ENCODE data around the gene IL20RB. TPM values are rescaled to one million over a fixed set of nuclear protein-coding genes. Genes with fewer than 3 reads are reported as not detected.

Gene IL20RB
- total RNA-seq, 1 donor from 2014 or later = 0.44 TPM

DNA sequence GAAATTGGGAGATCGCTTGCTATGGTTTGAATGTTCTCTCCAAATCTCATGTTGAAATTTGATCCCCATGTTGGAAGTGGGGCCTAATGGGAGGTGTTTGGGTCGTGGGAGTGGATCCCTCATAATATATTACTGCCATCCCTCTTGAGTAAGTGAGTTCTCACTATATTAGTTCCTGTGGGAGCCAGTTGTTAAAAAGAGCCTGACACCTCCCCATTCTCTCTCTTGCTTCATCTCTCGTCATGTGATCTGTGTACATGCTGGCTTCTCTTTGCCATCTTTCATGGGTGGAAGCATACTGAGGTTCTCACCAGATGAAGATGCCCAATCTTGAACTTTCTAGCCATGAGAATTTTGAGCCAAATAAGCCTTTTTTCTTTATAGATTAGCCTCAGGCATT lies 43.0 kb upstream of the IL20RB start:
- Histone ChIP-seq H3K4me3 (no peak overlapping the region), H3K27ac (replicated peaks) (no peak overlapping the region), H3K27me3 (ENCODE audit: low read depth) (no peaks in the 10 kb centered on the region), H3K4me1 (peaks cover 58% of the 10 kb centered on the region), H3K9me3 (replicated peaks) (peaks cover 19% of the 10 kb centered on the region), H3K36me3 (no peaks in the 10 kb centered on the region)
- no peak for TF ChIP-seq CTCF (IDR thresholded peaks at IDR 0.05; ENCODE audit: borderline replicate concordance)
- intact Hi-C loops (cut with micrococcal nuclease) = no loop called here
- DNase-seq = no peak

GRCh38 chr3:136916223-136916622 lies 41.6 kb upstream of the IL20RB start:
- no peak for DNase-seq
- Histone ChIP-seq H3K27ac (replicated peaks) (no peak overlapping the region), H3K9me3 (replicated peaks) (peaks cover 17% of the 10 kb centered on the region), H3K36me3 (no peaks in the 10 kb centered on the region), H3K27me3 (ENCODE audit: low read depth) (no peaks in the 10 kb centered on the region), H3K4me1 (peaks cover 53% of the 10 kb centered on the region), H3K4me3 (no peak overlapping the region)
- no peak for TF ChIP-seq CTCF (IDR thresholded peaks at IDR 0.05; ENCODE audit: borderline replicate concordance)
- intact Hi-C loops (cut with micrococcal nuclease) = no loop called here

- H3K9me3 ChIP-seq (replicated peaks) = peaks cover 8% of the 10 kb centered on the region
- TF ChIP-seq CTCF (IDR thresholded peaks at IDR 0.05; ENCODE audit: borderline replicate concordance) = no peak
- no peaks in the 10 kb centered on the region for H3K36me3 ChIP-seq
- H3K27ac ChIP-seq (replicated peaks) = peak overlapping the region; percentile 68
- no peak for DNase-seq
- H3K27me3 ChIP-seq (ENCODE audit: low read depth) = no peaks in the 10 kb centered on the region
- peaks cover 51% of the 10 kb centered on the region for H3K4me1 ChIP-seq
- intact Hi-C loops (cut with micrococcal nuclease) = no loop called here
- peak overlapping the region; percentile 26 for H3K4me3 ChIP-seq
These were observed 37.8 kb upstream of the IL20RB start for GRCh38 chr3:136919799-136920580.

GRCh38 chr3:136920904-136921611 lies 36.7 kb upstream of the IL20RB start:
- H3K27ac ChIP-seq (replicated peaks) = no peak overlapping the region
- DNase-seq = no peak
- no peaks in the 10 kb centered on the region for H3K27me3 ChIP-seq (ENCODE audit: low read depth)
- intact Hi-C loops (cut with micrococcal nuclease) = no loop called here
- peaks cover 8% of the 10 kb centered on the region for H3K9me3 ChIP-seq (replicated peaks)
- TF ChIP-seq CTCF (IDR thresholded peaks at IDR 0.05; ENCODE audit: borderline replicate concordance) = no peak
- no peak overlapping the region for H3K4me3 ChIP-seq
- no peaks in the 10 kb centered on the region for H3K36me3 ChIP-seq
- peaks cover 50% of the 10 kb centered on the region for H3K4me1 ChIP-seq

DNA sequence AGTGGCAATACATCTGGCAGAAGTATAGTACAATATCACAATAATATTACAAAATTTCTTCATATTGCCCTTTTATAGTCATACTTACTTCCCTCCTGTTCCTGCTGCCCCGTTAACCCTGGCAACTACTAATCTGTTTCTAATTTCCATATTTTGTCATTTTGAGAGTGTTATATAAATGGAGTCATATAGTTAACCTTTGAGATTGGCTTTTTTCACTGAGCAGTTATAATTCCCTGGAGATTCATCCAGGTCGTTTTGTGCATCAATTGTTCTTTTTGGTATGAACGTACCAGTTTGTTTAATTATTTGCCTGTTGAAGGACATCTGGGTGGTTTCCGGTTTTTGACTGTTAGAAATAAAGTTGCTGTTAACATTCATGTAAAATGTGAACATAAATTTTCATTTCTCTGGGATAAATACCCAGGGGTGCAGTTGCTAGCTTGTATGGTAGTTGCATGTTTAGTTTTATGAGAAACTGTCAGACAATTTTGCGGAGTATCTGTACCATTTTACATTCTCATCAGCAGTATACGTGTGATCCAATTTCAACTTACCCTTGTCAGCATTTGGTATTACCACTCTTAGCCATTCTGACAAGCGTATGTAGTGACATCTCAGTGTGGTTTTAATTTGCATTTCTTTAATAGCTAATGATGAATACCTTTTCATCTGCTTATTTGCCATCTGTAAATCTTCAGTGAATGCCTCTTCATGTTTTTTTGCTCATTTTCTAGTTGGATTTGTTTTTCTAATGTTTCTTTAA lies 32.2 kb upstream of the IL20RB start:
- Histone ChIP-seq H3K4me1 (peaks cover 38% of the 10 kb centered on the region), H3K36me3 (no peaks in the 10 kb centered on the region), H3K9me3 (replicated peaks) (peaks cover 8% of the 10 kb centered on the region), H3K27me3 (ENCODE audit: low read depth) (no peaks in the 10 kb centered on the region), H3K27ac (replicated peaks) (peak overlapping the region; percentile 29), H3K4me3 (no peak overlapping the region)
- TF ChIP-seq CTCF (IDR thresholded peaks at IDR 0.05; ENCODE audit: borderline replicate concordance) = no peak
- intact Hi-C loops (cut with micrococcal nuclease) = no loop called here
- DNase-seq = no peak

Measured in left ventricle myocardium inferior (tissue), 1 donor.